H1 (cell line): ENCODE results near the gene TPRA1. TPM values are rescaled to one million over a fixed set of nuclear protein-coding genes. Genes with fewer than 3 reads are reported as not detected.

Experiments used
- CHD2 ChIP-seq: IDR thresholded peaks from 2 replicates; pipeline ENCODE4 v1.6.1; 2012; ENCODE audit warnings: low read length, improper control_type of control experiment
- PHF8 ChIP-seq: fragments of 200-600 bp; sonication (generic); conservative IDR thresholded peaks from 2 replicates; pipeline ENCODE4 v1.7.1; 2012; ENCODE audit warnings: low read depth, mild to moderate bottlenecking, inconsistent platforms, low read length, moderate library complexity
- polyA plus RNA-seq, 7 experiments: library from polyadenylated mRNA; depleted of rRNA in 3 of 7; stranded (reverse) in 5 of 7; unstranded in 2 of 7; fragments of >200 nt in 5 of 7; fragments of 200-250 nt in 2 of 7; gene quantifications; 1 replicate in 5 of 7; 2 replicates in 1 of 7; 4 replicates in 1 of 7; pipeline versions ENCODE4 v1.2.1 to v1.2.3, GENCODE V29; 2011 to 2013; ENCODE audit warnings: missing spikeins in 2 of 7, mixed read lengths in 2 of 7
- total RNA-seq: library from RNA; stranded (reverse); fragmentation: NEBNext Ultra II Directional; extraction: Animal tissue kit (Norgen Biotek cat#: 25700); gene quantifications from 2 replicates; pipeline ENCODE4 v1.2.1, GENCODE V29; 2021

The TPRA1 gene
- total and polyA plus RNA-seq, 2 of the 8 experiments (the other 6 are each of a cell fraction or from before 2014, with no cell fraction given), result 18.8 to 38.5 TPM

- no peak for TF ChIP-seq CHD2
- TF ChIP-seq PHF8, result no peak
Observed at GRCh38 chr3:127569160-127569559, 21.4 kb downstream of the TPRA1 start (continued).
